Measurements from ENCODE around the gene TNS2.

GRCh38 chr12:53096089-53096741, 46.4 kb downstream of the TNS2 start:
- TF ChIP-seq CTCF (IDR thresholded peaks at IDR 0.05 in 4 of 5, conservative IDR thresholded peaks at IDR 0.05 in 1 of 5) (no peak), POLR2A (IDR thresholded peaks at IDR 0.05) (no peak)

Data from gastrocnemius medialis (tissue), 4 donors.